Parathyroid adenoma (tissue), 2 donors: ENCODE data around the gene PJVK.

ENCODE experiments used
- H2AFZ ChIP-seq: fragments of 300-600 bp; sonication (generic); one replicate; pipeline ENCODE4 v1.7.0; 2017; ENCODE audit warnings: antibody characterized with exemption, mild to moderate bottlenecking
- H3K27ac ChIP-seq: fragments of 300-600 bp; sonication (generic); one replicate; pipeline ENCODE4 v1.7.0; 2017
- H3K27me3 ChIP-seq: fragments of 300-600 bp; sonication (generic); one replicate; pipeline ENCODE4 v1.7.0; 2017; ENCODE audit warnings: low read length; ENCODE audit not compliant: control insufficient read depth, insufficient read depth
- H3K36me3 ChIP-seq: fragments of 300-600 bp; sonication (generic); one replicate; pipeline ENCODE4 v1.7.0; 2017; ENCODE audit warnings: low read length; ENCODE audit not compliant: control insufficient read depth, insufficient read depth
- H3K4me1 ChIP-seq: fragments of 300-600 bp; sonication (generic); one replicate; pipeline ENCODE4 v1.7.0; 2017; ENCODE audit warnings: control low read depth
- H3K4me2 ChIP-seq: fragments of 300-600 bp; sonication (generic); one replicate; pipeline ENCODE4 v1.7.0; 2017; ENCODE audit warnings: low read length
- H3K4me3 ChIP-seq: fragments of 300-600 bp; sonication (generic); one replicate; pipeline ENCODE4 v1.7.0; 2017; ENCODE audit warnings: low read depth, low read length
- H3K79me2 ChIP-seq: fragments of 300-600 bp; sonication (generic); one replicate; pipeline ENCODE4 v1.7.0; 2017; ENCODE audit warnings: control low read depth
- H3K9ac ChIP-seq: fragments of 300-600 bp; sonication (generic); one replicate; pipeline ENCODE4 v1.7.0; 2017; ENCODE audit warnings: mild to moderate bottlenecking
- H3K9me3 ChIP-seq: fragments of 300-600 bp; sonication (generic); one replicate; pipeline ENCODE4 v1.7.0; 2017; ENCODE audit warnings: low read length; ENCODE audit not compliant: control insufficient read depth
- CTCF ChIP-seq: fragments of 300-600 bp; sonication (generic); IDR thresholded peaks from one replicate; pipeline ENCODE4 v1.7.0; 2017; ENCODE audit warnings: antibody characterized with exemption, mild to moderate bottlenecking
- donor health status: primary hyperparathyroidism.

The PJVK gene

GRCh38 chr2:178478439-178479274 lies 27.5 kb downstream of the PJVK start, which contains the start of gene FKBP7:
FKBP7 (minus strand) TSS chr2:178478600; CDS start chr2:178478499, 101 bp downstream.
- Histone ChIP-seq H3K4me1 (peaks cover 3% of the 10 kb centered on the region), H3K9me3 (no peaks in the 10 kb centered on the region)

GRCh38 chr2:178479275-178479616 lies 28.1 kb downstream of the PJVK start:
- Histone ChIP-seq H3K9me3 (no peaks in the 10 kb centered on the region), H3K27ac (peak overlapping the region; percentile 94), H2AFZ (peak overlapping the region; percentile 78), H3K4me1 (peaks cover 3% of the 10 kb centered on the region), H3K36me3 (no peaks in the 10 kb centered on the region), H3K4me3 (peak overlapping the region; percentile 67), H3K27me3 (no peaks in the 10 kb centered on the region), H3K9ac (no peak overlapping the region), H3K4me2 (peak overlapping the region; percentile 99), H3K79me2 (peaks cover 11% of the 10 kb centered on the region)
- no peak for TF ChIP-seq CTCF

More at GRCh38 chr2:178478439-178479274, 27.5 kb downstream of the PJVK start, which contains the start of gene FKBP7:
- no peak within 1 kb of the TSS for H3K9ac ChIP-seq
- peak within 1 kb of the TSS; percentile 94 for H3K27ac ChIP-seq
- no peaks in the 10 kb centered on the region for H3K36me3 ChIP-seq
- H2AFZ ChIP-seq: peak within 1 kb of the TSS; percentile 78
- peak within 1 kb of the TSS; percentile 99 for H3K4me2 ChIP-seq
- H3K79me2 ChIP-seq: peaks cover 9% of the 10 kb centered on the region
- no peaks in the 10 kb centered on the region for H3K27me3 ChIP-seq
- peak within 1 kb of the TSS; percentile 67 for H3K4me3 ChIP-seq
- peak; percentile 70 for TF ChIP-seq CTCF

- Histone ChIP-seq H3K4me3 (peak overlapping the region; percentile 81), H3K9ac (no peak overlapping the region), H3K27me3 (no peaks in the 10 kb centered on the region), H3K4me2 (peak overlapping the region; percentile 80), H3K79me2 (peaks cover 16% of the 10 kb centered on the region), H3K4me1 (peaks cover 3% of the 10 kb centered on the region), H2AFZ (peak overlapping the region; percentile 78), H3K36me3 (no peaks in the 10 kb centered on the region), H3K27ac (peak overlapping the region; percentile 94), H3K9me3 (no peaks in the 10 kb centered on the region)
- no peak for TF ChIP-seq CTCF
Measured at GRCh38 chr2:178479758-178480226, 28.6 kb downstream of the PJVK start.

GRCh38 chr2:178480227-178481181 lies 29.3 kb downstream of the PJVK start, which contains the start of gene PLEKHA3:
PLEKHA3 (plus strand) TSS chr2:178480457; CDS start chr2:178480870, 413 bp downstream.
- H3K9ac ChIP-seq: no peak within 1 kb of the TSS
- H3K27me3 ChIP-seq: no peaks in the 10 kb centered on the region
- peak within 1 kb of the TSS; percentile 78 for H2AFZ ChIP-seq
- peak within 1 kb of the TSS; percentile 94 for H3K27ac ChIP-seq
- no peaks in the 10 kb centered on the region for H3K9me3 ChIP-seq
- H3K4me1 ChIP-seq: peaks cover 3% of the 10 kb centered on the region
- no peak for TF ChIP-seq CTCF
- no peaks in the 10 kb centered on the region for H3K36me3 ChIP-seq
- peak within 1 kb of the TSS; percentile 81 for H3K4me3 ChIP-seq
- H3K79me2 ChIP-seq: peaks cover 19% of the 10 kb centered on the region
- H3K4me2 ChIP-seq: peak within 1 kb of the TSS; percentile 99
